HG02970 (cell line): ENCODE measurements around the gene RNF123.
A peak's percentile ranks its signal among the peaks of the same experiment; 100 is the strongest.
"Not testable (repeated sequence)": the region's sequence is repeated elsewhere in the genome, so short reads cannot be mapped to it uniquely, and the experiment has no call there.

Experiments
- ATAC-seq: cut with Tn5 transposase; IDR thresholded peaks from one replicate; pipeline ENCODE4 v1.9.1; 2021; ENCODE audit warnings: mild to moderate bottlenecking, moderate library complexity, moderate number of reproducible peaks; ENCODE audit not compliant: unreplicated experiment, low FRiP score

The RNF123 gene

GRCh38 chr3:49674497-49674983 lies 14.8 kb upstream of the RNF123 start:
- peak; percentile 10 for ATAC-seq

- ATAC-seq, result no peak
These were observed 13.4 kb upstream of the RNF123 start for GRCh38 chr3:49675912-49676311.

GRCh38 chr3:49680493-49681231 lies 8.7 kb upstream of the RNF123 start:
- ATAC-seq, result no peak

- no peak for ATAC-seq
These were observed 8.2 kb upstream of the RNF123 start for GRCh38 chr3:49681232-49681522.

- no peak for ATAC-seq
These were observed 7.8 kb upstream of the RNF123 start for GRCh38 chr3:49681543-49681942.

GRCh38 chr3:49683162-49683561 lies 6.2 kb upstream of the RNF123 start:
- ATAC-seq, result no peak

GRCh38 chr3:49684453-49684852 lies 4.9 kb upstream of the RNF123 start:
- not testable (repeated sequence) for ATAC-seq

GRCh38 chr3:49685103-49685502 lies 4.3 kb upstream of the RNF123 start:
- not testable (repeated sequence) for ATAC-seq

GRCh38 chr3:49685846-49686245 lies 3.5 kb upstream of the RNF123 start:
- not testable (repeated sequence) for ATAC-seq

GRCh38 chr3:49686346-49686745 lies 3.0 kb upstream of the RNF123 start:
- not testable (repeated sequence) for ATAC-seq

- not testable (repeated sequence) for ATAC-seq
These were observed 2.5 kb upstream of the RNF123 start for GRCh38 chr3:49686769-49687423.

GRCh38 chr3:49687424-49687795 lies 1.9 kb upstream of the RNF123 start:
- not testable (repeated sequence) for ATAC-seq

GRCh38 chr3:49688338-49689045 lies 865 bp upstream of the RNF123 start:
- ATAC-seq, result peak; percentile 3

GRCh38 chr3:49689908-49690624 lies 709 bp downstream of the RNF123 start:
- ATAC-seq, result not testable (repeated sequence)

- not testable (repeated sequence) for ATAC-seq
These were observed 1.5 kb downstream of the RNF123 start for GRCh38 chr3:49690856-49691255.

- not testable (repeated sequence) for ATAC-seq
These were observed 2.1 kb downstream of the RNF123 start for GRCh38 chr3:49691481-49691880.

- ATAC-seq, result not testable (repeated sequence)
These were observed 5.2 kb downstream of the RNF123 start for GRCh38 chr3:49694409-49695070.

GRCh38 chr3:49695350-49696015 lies 6.1 kb downstream of the RNF123 start:
- ATAC-seq, result not testable (repeated sequence)

- no peak for ATAC-seq
These were observed 10.1 kb downstream of the RNF123 start for GRCh38 chr3:49699281-49699979.
